HCT116 (cell line): ENCODE measurements around the gene MAML3.

Source experiments
- ATF3 ChIP-seq: IDR thresholded peaks from 2 replicates; pipeline ENCODE4 v1.6.1; 2012
- CBX3 ChIP-seq: IDR thresholded peaks from 2 replicates; pipeline ENCODE4 v1.6.1; 2012; ENCODE audit warnings: low read depth
- CEBPB ChIP-seq: IDR thresholded peaks from 2 replicates; pipeline ENCODE4 v1.6.1; 2012; ENCODE audit warnings: low read depth
- CTCF ChIP-seq, 3 experiments: fragments of 200-600 bp in 1 of 3; sonication (generic) in 1 of 3; IDR thresholded peaks in 2 of 3; conservative IDR thresholded peaks in 1 of 3; 2 replicates each; pipeline ENCODE4 v1.5.1; 2012 to 2017; ENCODE audit warnings: low read depth in 2 of 3, low read length in 2 of 3, antibody characterized with exemption in 1 of 3, borderline replicate concordance in 1 of 3, control low read depth in 1 of 3, mild to moderate bottlenecking in 1 of 3, mixed read lengths in 1 of 3, mixed run types in 1 of 3, moderate library complexity in 1 of 3; ENCODE audit not compliant: insufficient read depth in 1 of 3
- EZH2 ChIP-seq: fragments of 200-600 bp; sonication (generic); IDR thresholded peaks from 2 replicates; pipeline ENCODE4 v1.6.1; 2017; ENCODE audit warnings: antibody characterized with exemption, mixed run types
- POLR2A ChIP-seq: IDR thresholded peaks from 2 replicates; pipeline ENCODE4 v1.7.0; 2011; ENCODE audit warnings: borderline replicate concordance; ENCODE audit not compliant: insufficient read depth, insufficient read length; ENCODE audit errors: extremely low read depth
- POLR2AphosphoS5 ChIP-seq: IDR thresholded peaks from 2 replicates; pipeline ENCODE4 v1.6.1; 2011; ENCODE audit warnings: mild to moderate bottlenecking, low read depth, low read length, moderate library complexity
- SIN3A ChIP-seq: IDR thresholded peaks from 2 replicates; pipeline ENCODE4 v1.6.1; 2012; ENCODE audit warnings: low read depth
- TCF7L2 ChIP-seq: IDR thresholded peaks from 2 replicates; pipeline ENCODE4 v1.7.0; 2011; ENCODE audit warnings: borderline replicate concordance, inconsistent platforms; ENCODE audit not compliant: insufficient read depth, insufficient read length; ENCODE audit errors: extremely low read depth
- ZNF274 ChIP-seq: fragments of 200-500 bp; sonication (Bioruptor generic); IDR thresholded peaks from 2 replicates; pipeline ENCODE4 v1.6.1; 2014; ENCODE audit warnings: mild to moderate bottlenecking, low read depth, low read length, inconsistent platforms

DNA sequence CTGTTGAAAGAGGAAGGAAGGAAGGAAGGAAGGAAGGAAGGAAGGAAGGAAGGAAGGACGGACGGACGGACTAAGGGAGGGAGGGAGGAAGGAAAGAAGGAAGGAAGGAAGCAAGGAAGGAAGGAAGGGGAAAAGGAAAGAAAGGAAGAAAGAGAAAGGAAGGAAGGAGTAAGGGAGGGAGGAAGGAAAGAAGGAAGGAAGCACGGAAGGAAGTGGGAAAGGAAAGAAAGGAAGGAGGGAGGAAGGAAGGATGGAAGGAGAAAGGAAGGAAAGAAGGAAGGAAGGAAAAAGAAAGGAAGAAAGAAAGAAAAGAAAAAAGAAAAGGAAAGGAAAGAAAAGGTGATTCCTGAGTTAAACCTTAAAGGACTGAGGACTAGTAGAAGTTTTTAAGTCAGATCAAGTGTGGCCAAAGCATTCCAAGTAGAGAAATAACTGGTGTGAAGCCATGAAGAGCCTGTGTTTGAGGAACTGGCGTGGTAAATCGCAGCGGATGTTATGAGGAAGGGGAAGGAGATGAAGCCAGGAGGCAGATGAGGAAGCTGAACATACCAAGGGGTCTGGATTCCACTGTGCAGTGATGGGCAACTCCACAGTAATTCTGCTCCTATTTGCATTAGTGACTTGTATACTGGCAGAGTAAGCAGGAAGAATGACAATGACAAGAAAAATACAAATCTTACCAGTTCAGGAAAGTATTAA, 324.9 kb downstream of the MAML3 start:
- TF ChIP-seq CTCF (IDR thresholded peaks at IDR 0.05 in 2 of 3, conservative IDR thresholded peaks at IDR 0.05 in 1 of 3; ENCODE audit: borderline replicate concordance in 1 of 3, insufficient read depth in 1 of 3, low read depth in 2 of 3, low read length in 2 of 3) (no peak), ZNF274 (no peak), POLR2A (no peak), TCF7L2 (no peak), ATF3 (no peak), EZH2 (no peak), SIN3A (no peak), POLR2AphosphoS5 (no peak), CBX3 (no peak), CEBPB (no peak)
